Astrocyte (in vitro differentiated cells and primary cell): ENCODE data around the gene SLC5A3.

Experiments
- EZH2 ChIP-seq: IDR thresholded peaks from 2 replicates; pipeline ENCODE4 v1.6.1; 2012; ENCODE audit warnings: mild to moderate bottlenecking, low read length, inconsistent platforms; ENCODE audit not compliant: insufficient read depth
- TF ChIP-seq, protein P1 (sequence below): IDR thresholded peaks from 2 replicates; pipeline ENCODE4 v1.5.1; 2011; ENCODE audit warnings: low read depth, mild to moderate bottlenecking, inconsistent platforms, low read length, moderate library complexity; ENCODE audit not compliant: insufficient read depth

DNA sequence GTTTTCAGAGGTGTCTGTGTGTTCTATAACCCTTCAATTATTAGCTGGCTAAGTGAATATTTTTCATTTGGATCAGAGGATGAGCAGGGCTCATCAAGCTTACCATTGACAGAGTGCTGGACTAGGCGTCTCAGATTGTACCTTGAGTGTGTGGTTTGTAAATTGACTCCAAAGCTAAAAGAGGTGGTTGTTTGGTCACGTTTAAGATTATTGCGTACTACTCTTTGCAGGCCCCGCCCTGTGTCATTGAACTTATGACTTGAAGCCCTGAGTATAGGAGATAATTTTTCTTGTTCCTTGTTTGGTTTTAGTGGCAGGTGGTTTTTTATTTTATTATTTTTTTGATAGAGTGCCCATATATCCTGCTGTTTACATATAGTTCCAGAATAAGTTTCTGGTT is 17.7 kb downstream of the SLC5A3 start:
- TF ChIP-seq, protein P1, sequence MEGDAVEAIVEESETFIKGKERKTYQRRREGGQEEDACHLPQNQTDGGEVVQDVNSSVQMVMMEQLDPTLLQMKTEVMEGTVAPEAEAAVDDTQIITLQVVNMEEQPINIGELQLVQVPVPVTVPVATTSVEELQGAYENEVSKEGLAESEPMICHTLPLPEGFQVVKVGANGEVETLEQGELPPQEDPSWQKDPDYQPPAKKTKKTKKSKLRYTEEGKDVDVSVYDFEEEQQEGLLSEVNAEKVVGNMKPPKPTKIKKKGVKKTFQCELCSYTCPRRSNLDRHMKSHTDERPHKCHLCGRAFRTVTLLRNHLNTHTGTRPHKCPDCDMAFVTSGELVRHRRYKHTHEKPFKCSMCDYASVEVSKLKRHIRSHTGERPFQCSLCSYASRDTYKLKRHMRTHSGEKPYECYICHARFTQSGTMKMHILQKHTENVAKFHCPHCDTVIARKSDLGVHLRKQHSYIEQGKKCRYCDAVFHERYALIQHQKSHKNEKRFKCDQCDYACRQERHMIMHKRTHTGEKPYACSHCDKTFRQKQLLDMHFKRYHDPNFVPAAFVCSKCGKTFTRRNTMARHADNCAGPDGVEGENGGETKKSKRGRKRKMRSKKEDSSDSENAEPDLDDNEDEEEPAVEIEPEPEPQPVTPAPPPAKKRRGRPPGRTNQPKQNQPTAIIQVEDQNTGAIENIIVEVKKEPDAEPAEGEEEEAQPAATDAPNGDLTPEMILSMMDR, result no peak
- TF ChIP-seq EZH2, result no peak
